Measurements from ENCODE around the gene KDM4C. TPM values are rescaled to one million over a fixed set of nuclear protein-coding genes. Genes with fewer than 3 reads are reported as not detected.
"Not testable (repeated sequence)": the region's sequence is repeated elsewhere in the genome, so short reads cannot be mapped to it uniquely, and the experiment has no call there.

KDM4C gene
- total and polyA plus RNA-seq, 10 donors = 11.1 to 85.5 (median 61.9) TPM

DNA sequence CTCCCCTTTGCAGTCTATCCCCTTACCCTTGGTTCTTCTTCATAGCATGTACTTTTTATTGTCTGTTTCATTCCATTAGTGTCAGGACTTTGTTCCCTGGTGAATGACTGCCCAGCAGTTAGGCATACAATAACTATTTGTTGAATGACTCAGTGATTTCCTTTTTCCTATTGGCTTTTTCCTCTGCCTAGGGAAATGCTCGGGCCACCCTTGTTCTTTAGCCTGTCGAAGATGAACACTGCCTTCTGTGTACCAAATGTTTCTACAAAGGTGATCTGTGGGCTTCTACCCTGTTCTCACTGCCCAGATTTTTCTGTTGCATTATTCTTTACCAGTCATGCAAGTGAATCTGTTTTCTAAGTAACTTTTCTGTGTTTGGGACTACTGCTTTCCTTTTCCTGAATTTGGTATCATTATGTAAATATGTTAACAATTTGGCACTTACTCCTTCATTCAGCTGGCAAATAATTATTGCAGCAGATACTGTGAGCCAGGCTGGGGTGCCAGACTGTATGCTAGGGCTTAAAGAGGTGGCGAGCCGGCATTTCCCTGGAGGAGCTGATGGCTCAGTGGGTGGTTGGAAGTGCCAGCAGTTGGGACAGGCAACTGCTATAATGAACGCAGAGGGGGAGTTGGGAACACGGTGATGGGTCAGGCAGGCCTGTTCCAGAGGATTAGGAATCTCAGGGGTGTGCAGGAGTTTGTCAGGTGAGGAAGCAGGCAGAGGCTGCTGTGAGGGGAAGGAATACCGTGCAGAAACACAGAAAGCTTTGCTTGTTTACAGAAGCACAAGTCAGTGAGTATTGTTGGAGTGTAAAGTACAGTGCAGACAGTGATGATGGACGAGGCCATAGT is 30.6 kb downstream of the KDM4C start:
- Histone ChIP-seq H3K27me3 (replicated peaks in 1 of 7) (no peaks in the 10 kb centered on the region), H3K27ac (no peak overlapping the region), H3K9me3 (no peaks in the 10 kb centered on the region), H3K4me3 (no peak overlapping the region), H3K36me3 (peaks cover 0 to 11% (median 7%) of the 10 kb centered on the region in 6 donors), H3K4me1 (peaks cover 5 to 54% (median 39%) of the 10 kb centered on the region in 6 donors)
- WGBS, 5 donors = 77 to 85% (median 80%) methylated on average over 8 of the region's 8 CpGs
- intact Hi-C loops (cut with DNase I; ENCODE audit: low total_unique reads) = no loop called here
- no peak for TF ChIP-seq POLR2A (IDR thresholded peaks at IDR 0.05)
- TF ChIP-seq, protein P1, sequence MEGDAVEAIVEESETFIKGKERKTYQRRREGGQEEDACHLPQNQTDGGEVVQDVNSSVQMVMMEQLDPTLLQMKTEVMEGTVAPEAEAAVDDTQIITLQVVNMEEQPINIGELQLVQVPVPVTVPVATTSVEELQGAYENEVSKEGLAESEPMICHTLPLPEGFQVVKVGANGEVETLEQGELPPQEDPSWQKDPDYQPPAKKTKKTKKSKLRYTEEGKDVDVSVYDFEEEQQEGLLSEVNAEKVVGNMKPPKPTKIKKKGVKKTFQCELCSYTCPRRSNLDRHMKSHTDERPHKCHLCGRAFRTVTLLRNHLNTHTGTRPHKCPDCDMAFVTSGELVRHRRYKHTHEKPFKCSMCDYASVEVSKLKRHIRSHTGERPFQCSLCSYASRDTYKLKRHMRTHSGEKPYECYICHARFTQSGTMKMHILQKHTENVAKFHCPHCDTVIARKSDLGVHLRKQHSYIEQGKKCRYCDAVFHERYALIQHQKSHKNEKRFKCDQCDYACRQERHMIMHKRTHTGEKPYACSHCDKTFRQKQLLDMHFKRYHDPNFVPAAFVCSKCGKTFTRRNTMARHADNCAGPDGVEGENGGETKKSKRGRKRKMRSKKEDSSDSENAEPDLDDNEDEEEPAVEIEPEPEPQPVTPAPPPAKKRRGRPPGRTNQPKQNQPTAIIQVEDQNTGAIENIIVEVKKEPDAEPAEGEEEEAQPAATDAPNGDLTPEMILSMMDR (IDR thresholded peaks at IDR 0.05 in 8 of 11, conservative IDR thresholded peaks at IDR 0.05 in 3 of 11) = no peak
- no peak for TF ChIP-seq POLR2AphosphoS5 (IDR thresholded peaks at IDR 0.05)
- DNase-seq = no peak

DNA sequence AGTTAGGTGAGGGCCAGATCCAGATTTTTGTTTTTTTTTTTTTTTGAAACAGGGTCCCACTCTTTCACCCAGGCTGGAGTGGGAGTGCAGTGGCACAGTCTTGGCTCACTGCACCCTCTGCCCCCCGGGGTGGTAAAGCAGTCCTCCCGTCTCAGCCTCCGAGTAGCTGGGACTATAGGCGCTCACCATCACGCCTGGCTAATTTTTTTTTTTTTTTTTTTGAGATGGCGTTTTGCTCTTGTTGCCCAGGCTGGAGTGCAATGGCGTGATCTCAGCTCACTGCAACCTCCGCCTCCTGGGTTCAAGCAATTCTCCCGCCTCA is 31.2 kb downstream of the KDM4C start:
- H3K27me3 ChIP-seq (replicated peaks in 1 of 7); H3K27ac ChIP-seq; H3K9me3 ChIP-seq; DNase-seq; intact Hi-C loops (cut with DNase I; ENCODE audit: low total_unique reads); H3K4me3 ChIP-seq: not testable (repeated sequence)
- Histone ChIP-seq H3K4me1 (peaks cover under 1 to 48% (median 34%) of the 10 kb centered on the region in 6 donors), H3K36me3 (peaks cover 0 to 17% (median 13%) of the 10 kb centered on the region in 6 donors)
- 95 to 99% (median 98%) methylated on average over 7 to 9 of the region's 9 CpGs for WGBS, 5 donors

DNA sequence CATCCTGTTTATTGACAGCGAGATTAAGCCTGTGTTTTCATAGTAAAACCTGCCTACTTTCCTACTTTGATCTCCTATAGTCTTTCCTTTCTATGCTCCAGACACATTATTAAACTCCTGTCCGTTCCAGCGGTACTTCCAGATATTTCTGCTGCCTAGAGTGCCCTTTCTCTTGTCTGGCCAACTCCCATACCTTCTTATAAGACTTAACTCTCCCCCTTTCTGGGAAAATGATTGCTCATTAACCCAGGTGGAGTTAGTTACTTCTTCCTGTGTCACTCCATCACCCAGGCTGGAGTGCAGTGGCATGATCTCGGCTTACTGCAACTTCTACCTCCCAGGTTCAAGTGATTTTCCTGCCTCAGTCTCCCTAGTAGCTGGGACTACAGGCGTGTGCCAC is 33.1 kb downstream of the KDM4C start:
- intact Hi-C loops (cut with DNase I; ENCODE audit: low total_unique reads) = no loop called here
- H3K4me1 ChIP-seq = peaks cover 0 to 30% (median 18%) of the 10 kb centered on the region in 6 donors
- H3K4me3 ChIP-seq = no peak overlapping the region

DNA sequence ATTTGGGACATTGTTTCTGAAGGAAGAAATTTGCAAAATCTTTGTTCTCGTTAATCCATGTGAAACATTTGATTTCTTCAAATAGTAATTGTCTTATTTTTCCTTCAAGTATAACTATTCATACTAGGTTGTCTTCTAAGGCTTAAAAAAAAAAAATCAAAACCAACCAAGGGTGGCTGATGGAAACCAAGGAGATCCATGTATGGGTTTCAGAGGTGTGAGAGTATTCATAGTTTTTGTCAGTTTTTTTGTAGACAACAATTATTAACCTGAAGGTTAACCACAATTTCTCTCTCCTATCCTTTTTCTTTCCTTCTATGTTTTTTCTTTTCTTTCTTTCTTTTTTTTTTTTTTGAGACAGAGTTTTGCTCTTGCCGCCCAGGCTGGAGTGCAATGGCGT is 35.4 kb downstream of the KDM4C start:
- intact Hi-C loops (cut with DNase I; ENCODE audit: low total_unique reads) = no loop called here
- DNase-seq = no peak
- H3K4me3 ChIP-seq = no peak overlapping the region
- H3K27me3 ChIP-seq (replicated peaks in 1 of 7) = no peaks in the 10 kb centered on the region
- WGBS, 5 donors = 95 to 100% (median 97%) methylated on average over 3 of the region's 3 CpGs
- peaks cover 0 to 7% (median 4%) of the 10 kb centered on the region in 6 donors for H3K4me1 ChIP-seq
- peaks cover 0 to 53% (median 24%) of the 10 kb centered on the region in 6 donors for H3K36me3 ChIP-seq
- no peaks in the 10 kb centered on the region for H3K9me3 ChIP-seq
- no peak overlapping the region for H3K27ac ChIP-seq
- TF ChIP-seq POLR2A (IDR thresholded peaks at IDR 0.05) (no peak), POLR2AphosphoS5 (IDR thresholded peaks at IDR 0.05) (no peak)
- TF ChIP-seq, protein P1 (IDR thresholded peaks at IDR 0.05 in 8 of 11, conservative IDR thresholded peaks at IDR 0.05 in 3 of 11) = no peak

More for the DNA sequence above, 33.1 kb downstream of the KDM4C start:
- DNase-seq = no peak
- TF ChIP-seq, protein P1 (IDR thresholded peaks at IDR 0.05 in 8 of 11, conservative IDR thresholded peaks at IDR 0.05 in 3 of 11) = no peak
- TF ChIP-seq POLR2A (IDR thresholded peaks at IDR 0.05) = no peak
- no peak for TF ChIP-seq POLR2AphosphoS5 (IDR thresholded peaks at IDR 0.05)
- peaks cover 0 to 35% (median 24%) of the 10 kb centered on the region in 6 donors for H3K36me3 ChIP-seq
- H3K9me3 ChIP-seq = no peaks in the 10 kb centered on the region
- WGBS, 5 donors = 77 to 97% (median 97%) methylated on average over 5 of the region's 5 CpGs
- no peaks in the 10 kb centered on the region for H3K27me3 ChIP-seq (replicated peaks in 1 of 7)
- no peak overlapping the region for H3K27ac ChIP-seq
